Ascending aorta (tissue), 2 donors: Measurements from ENCODE around the gene ADAMTS12. TPM values are rescaled to one million over a fixed set of nuclear protein-coding genes. Genes with fewer than 3 reads are reported as not detected.

Source experiments
- DNase-seq, 2 donors: peaks; one replicate each; pipeline ENCODE4 v3.0.0-alpha.2; 2019; ENCODE audit warnings: low spot score in 2 of 2
- H3K27ac ChIP-seq, 2 donors: fragments of 200-600 bp; sonication (generic); one replicate each; pipeline ENCODE4 v1.5.1; 2016 to 2017; ENCODE audit warnings: mild to moderate bottlenecking in 1 of 2
- H3K27me3 ChIP-seq: fragments of 200-600 bp; sonication (generic); one replicate; pipeline ENCODE4 v1.5.1; 2017
- H3K36me3 ChIP-seq, 2 donors: fragments of 200-600 bp; sonication (generic); one replicate each; pipeline ENCODE4 v1.5.1; 2016
- H3K4me1 ChIP-seq, 2 donors: fragments of 200-600 bp; sonication (generic); one replicate each; pipeline ENCODE4 v1.5.1; 2016 to 2017; ENCODE audit warnings: mild to moderate bottlenecking in 1 of 2
- H3K4me3 ChIP-seq, 2 donors: fragments of 200-600 bp; sonication (generic); one replicate each; pipeline ENCODE4 v1.5.1; 2016 to 2017; ENCODE audit warnings: mild to moderate bottlenecking in 1 of 2
- H3K9me3 ChIP-seq, 2 donors: fragments of 200-600 bp; sonication (generic); one replicate each; pipeline ENCODE4 v1.5.1; 2016
- CTCF ChIP-seq, 3 experiments: fragments of 200-600 bp in 2 of 3; fragments of 450-650 bp in 1 of 3; sonication (generic) in 2 of 3; IDR thresholded peaks; one replicate each; pipeline ENCODE4 v1.5.1; 2016 to 2019; ENCODE audit warnings: antibody characterized with exemption in 3 of 3, mild to moderate bottlenecking in 1 of 3, moderate library complexity in 1 of 3
- intact Hi-C: fragments of 100-400 bp; cut with DNase I; formaldehyde crosslinking; loops from one replicate; pipeline ENCODE4 v1.15.1; 2023
- total RNA-seq: library from RNA; depleted of rRNA; stranded (reverse); fragments of >200 nt; gene quantifications from one replicate; pipeline ENCODE4 v1.1.0, GENCODE V29; 2016

Gene ADAMTS12
- total RNA-seq, 1 donor from 2014 or later, result 1.4 TPM

- H3K9me3 ChIP-seq, result no peaks in the 10 kb centered on the region
- no peaks in the 10 kb centered on the region for H3K36me3 ChIP-seq
- H3K4me3 ChIP-seq, result no peak overlapping the region
- H3K27ac ChIP-seq, result no peak overlapping the region
- no peak for TF ChIP-seq CTCF (IDR thresholded peaks at IDR 0.05)
- no peak for DNase-seq
- intact Hi-C loops, result no loop called here
- no peaks in the 10 kb centered on the region for H3K27me3 ChIP-seq
- H3K4me1 ChIP-seq, result no peaks in the 10 kb centered on the region
Observed at GRCh38 chr5:33827018-33827707, 64.6 kb downstream of the ADAMTS12 start.

- Histone ChIP-seq H3K27me3 (no peaks in the 10 kb centered on the region), H3K36me3 (no peaks in the 10 kb centered on the region), H3K27ac (no peak overlapping the region), H3K9me3 (no peaks in the 10 kb centered on the region), H3K4me3 (no peak overlapping the region), H3K4me1 (no peaks in the 10 kb centered on the region)
- TF ChIP-seq CTCF (IDR thresholded peaks at IDR 0.05), result no peak
- no peak for DNase-seq
- intact Hi-C loops, result no loop called here
Observed at GRCh38 chr5:33824516-33825195, 67.1 kb downstream of the ADAMTS12 start.

GRCh38 chr5:33817301-33817700 lies 74.5 kb downstream of the ADAMTS12 start:
- no peak for TF ChIP-seq CTCF (IDR thresholded peaks at IDR 0.05)
- Histone ChIP-seq H3K4me1 (no peaks in the 10 kb centered on the region), H3K9me3 (no peaks in the 10 kb centered on the region), H3K36me3 (no peaks in the 10 kb centered on the region), H3K27me3 (no peaks in the 10 kb centered on the region), H3K27ac (no peak overlapping the region), H3K4me3 (no peak overlapping the region)
- intact Hi-C loops, result no loop called here
- no peak for DNase-seq

GRCh38 chr5:33816791-33817190 lies 75.0 kb downstream of the ADAMTS12 start:
- H3K27me3 ChIP-seq, result no peaks in the 10 kb centered on the region
- no peak for TF ChIP-seq CTCF (IDR thresholded peaks at IDR 0.05)
- DNase-seq, result no peak
- no peaks in the 10 kb centered on the region for H3K36me3 ChIP-seq
- H3K27ac ChIP-seq, result no peak overlapping the region
- H3K9me3 ChIP-seq, result no peaks in the 10 kb centered on the region
- H3K4me3 ChIP-seq, result no peak overlapping the region
- intact Hi-C loops, result no loop called here
- H3K4me1 ChIP-seq, result no peaks in the 10 kb centered on the region

- no peak overlapping the region for H3K27ac ChIP-seq
- no peaks in the 10 kb centered on the region for H3K36me3 ChIP-seq
- no peaks in the 10 kb centered on the region for H3K27me3 ChIP-seq
- intact Hi-C loops, result no loop called here
- H3K4me1 ChIP-seq, result no peaks in the 10 kb centered on the region
- no peak for TF ChIP-seq CTCF (IDR thresholded peaks at IDR 0.05)
- no peaks in the 10 kb centered on the region for H3K9me3 ChIP-seq
- DNase-seq, result no peak
- H3K4me3 ChIP-seq, result no peak overlapping the region
Observed at GRCh38 chr5:33812746-33813145, 79.0 kb downstream of the ADAMTS12 start.
